Activated effector memory CD4-positive, alpha-beta T cell treated with Interleukin-2 at 50 U/mL for 16 hours (primary cell): Measurements from ENCODE around the gene TYMS.

Experiments used
- DNase-seq: peaks from one replicate; pipeline ENCODE4 v3.0.0-alpha.2; 2020

TYMS gene

DNA sequence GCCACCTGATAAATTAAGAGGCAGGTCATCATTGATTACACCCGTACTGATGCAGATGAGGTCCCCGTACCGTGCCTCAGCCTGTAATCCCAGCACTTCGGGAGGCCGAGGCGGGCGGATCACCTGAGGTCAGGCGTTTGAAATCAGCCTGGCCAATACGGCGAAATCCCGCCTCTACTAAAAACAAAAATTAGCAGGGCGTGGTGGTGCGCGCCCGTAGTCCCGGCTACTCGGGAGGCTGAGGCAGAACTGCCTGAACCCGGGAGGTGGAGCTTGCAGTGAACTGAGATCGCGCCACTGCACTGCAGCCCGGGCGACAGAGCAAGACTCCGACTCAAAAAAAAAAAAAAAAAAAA lies 55.7 kb downstream of the TYMS start:
- DNase-seq = no peak

DNA sequence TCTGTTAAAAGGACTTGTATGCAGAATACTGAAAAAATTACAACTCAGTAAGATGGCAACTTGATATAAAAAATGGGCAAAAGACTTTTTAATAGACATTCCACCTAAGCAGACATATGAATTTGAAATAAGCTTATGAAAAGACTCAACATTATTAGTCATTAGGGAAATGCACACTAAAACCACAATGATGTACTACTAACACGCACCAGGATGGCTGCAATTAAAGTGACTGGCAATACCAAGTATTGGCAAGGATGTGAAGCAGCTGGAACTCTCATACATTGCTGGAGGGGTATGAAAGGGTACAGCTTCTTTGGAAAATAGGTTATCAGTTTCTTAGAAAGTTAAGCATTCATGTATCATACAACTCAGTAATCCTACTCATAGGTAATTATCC lies 58.2 kb downstream of the TYMS start:
- DNase-seq = no peak

DNA sequence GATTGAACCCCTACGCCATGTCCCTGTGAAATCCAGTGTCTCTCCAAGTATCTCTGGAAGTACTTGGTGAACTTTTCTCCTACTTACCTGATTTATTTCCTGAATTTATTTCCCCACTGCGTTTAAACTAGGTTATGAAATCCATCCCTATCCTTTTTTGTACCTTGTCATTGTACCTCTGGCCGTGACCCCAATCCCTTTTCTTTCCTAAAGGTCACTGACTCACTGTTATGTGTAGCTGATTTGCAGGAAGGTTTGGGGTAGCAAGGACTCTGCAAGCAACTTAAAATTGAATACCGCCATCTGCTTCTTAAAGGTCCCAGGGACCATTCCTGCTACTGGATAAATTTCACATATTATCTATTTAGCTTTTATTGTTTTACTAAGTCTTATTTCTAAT lies 59.5 kb downstream of the TYMS start:
- DNase-seq = no peak
